SKM-1 treated with dmso at 0.1 percent for 144 hours (cell line): Measurements from ENCODE around the gene KARS1.
A peak's percentile ranks its signal among the peaks of the same experiment; 100 is the strongest.
"Not testable (repeated sequence)": the region's sequence is repeated elsewhere in the genome, so short reads cannot be mapped to it uniquely, and the experiment has no call there.

Experiments
- DNase-seq: peaks from one replicate; lab custom pipeline; 2025; ENCODE audit not compliant: unreplicated experiment; lab: John Stamatoyannopoulos, UW

KARS1 gene

GRCh38 chr16:75626806-75627205 lies 20.7 kb downstream of the KARS1 start:
- no peak for DNase-seq

DNA sequence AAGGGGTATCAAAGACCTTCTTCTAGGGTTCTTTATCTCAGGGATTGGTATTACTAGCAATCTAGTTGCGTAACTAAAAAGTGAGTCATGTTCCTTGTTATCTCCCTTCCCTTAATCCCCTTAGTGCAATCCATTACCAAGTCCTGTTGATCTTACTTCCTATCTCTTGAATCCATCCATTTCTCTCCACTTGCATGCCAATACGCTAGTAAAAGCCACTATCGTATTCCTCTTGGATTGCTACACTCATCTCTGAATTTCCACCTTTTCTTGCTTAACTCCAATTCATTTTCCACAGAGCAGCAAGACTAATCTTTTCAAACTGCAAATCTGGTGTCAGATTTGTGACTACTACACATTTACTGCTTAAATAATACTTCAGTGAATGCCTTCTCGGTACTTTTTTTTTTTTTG lies 22.5 kb downstream of the KARS1 start:
- DNase-seq: peak; percentile 29

- peak; percentile 92 for DNase-seq
Observed at GRCh38 chr16:75622761-75623605, 24.5 kb downstream of the KARS1 start, which contains the start of gene ADAT1. Gene ADAT1 (minus strand): TSS chr16:75623281. CDS start chr16:75620799, 2,482 bp downstream.

DNA sequence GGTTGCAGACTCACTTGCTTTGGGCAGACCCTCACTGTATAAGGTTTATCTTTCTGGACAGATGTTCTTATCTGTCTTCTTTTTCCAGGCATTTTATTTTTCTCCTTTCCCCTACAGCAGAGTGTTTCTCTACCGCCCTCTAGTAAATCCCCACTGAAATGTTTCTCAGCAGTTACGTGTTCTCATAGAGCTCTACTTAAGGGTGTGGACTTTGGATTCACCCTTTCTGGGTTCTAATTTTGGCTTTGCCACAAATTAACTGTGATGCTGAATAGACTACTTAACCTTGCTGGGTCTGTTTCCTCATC lies 26.3 kb downstream of the KARS1 start:
- no peak for DNase-seq

GRCh38 chr16:75620326-75621169 lies 26.9 kb downstream of the KARS1 start:
- no peak for DNase-seq

DNA sequence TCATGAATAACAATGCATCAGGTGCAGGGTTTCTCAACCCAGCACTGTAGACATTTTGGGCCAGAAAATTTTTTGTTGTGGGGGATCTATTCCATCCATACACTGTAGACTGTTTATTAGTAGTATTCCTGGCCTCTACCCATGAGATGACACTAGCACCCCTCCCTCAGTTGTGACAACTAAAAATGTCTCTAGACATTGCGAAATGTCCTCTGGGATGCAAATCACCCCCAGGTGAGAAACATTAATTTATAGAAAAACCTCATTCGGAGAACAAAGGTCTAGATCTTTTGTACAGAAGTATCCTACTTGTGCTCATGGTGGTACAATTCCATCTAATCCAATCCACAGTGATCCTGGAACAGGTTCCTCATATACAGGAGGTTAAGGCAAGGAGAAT lies 28.7 kb downstream of the KARS1 start:
- no peak for DNase-seq

- DNase-seq: no peak
Observed at GRCh38 chr16:75617121-75617520, 30.3 kb downstream of the KARS1 start.

DNA sequence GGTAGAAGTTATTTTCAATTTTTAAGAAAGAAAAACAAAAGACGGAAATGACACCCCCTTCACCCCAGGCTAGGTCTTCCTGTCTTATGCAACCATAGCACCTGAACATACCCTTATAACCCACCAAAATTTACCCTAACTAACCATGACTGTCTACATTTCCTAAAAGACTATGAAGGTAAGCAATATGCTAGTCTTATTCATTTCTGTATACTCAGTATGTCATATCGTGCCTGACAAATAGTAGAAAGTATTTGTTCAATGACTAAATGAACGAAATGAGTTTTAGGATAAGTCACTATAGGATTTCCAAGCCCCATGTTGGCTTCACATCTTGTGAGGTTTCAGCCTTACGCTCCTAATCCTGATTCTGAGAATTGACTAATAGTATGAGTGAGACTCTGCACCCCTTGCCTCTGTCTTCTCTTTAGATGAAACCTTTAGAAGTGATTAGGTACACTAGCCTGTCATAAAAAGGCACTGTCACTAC lies 30.9 kb downstream of the KARS1 start:
- DNase-seq: no peak

GRCh38 chr16:75615619-75616018 lies 31.8 kb downstream of the KARS1 start:
- DNase-seq: no peak

DNA sequence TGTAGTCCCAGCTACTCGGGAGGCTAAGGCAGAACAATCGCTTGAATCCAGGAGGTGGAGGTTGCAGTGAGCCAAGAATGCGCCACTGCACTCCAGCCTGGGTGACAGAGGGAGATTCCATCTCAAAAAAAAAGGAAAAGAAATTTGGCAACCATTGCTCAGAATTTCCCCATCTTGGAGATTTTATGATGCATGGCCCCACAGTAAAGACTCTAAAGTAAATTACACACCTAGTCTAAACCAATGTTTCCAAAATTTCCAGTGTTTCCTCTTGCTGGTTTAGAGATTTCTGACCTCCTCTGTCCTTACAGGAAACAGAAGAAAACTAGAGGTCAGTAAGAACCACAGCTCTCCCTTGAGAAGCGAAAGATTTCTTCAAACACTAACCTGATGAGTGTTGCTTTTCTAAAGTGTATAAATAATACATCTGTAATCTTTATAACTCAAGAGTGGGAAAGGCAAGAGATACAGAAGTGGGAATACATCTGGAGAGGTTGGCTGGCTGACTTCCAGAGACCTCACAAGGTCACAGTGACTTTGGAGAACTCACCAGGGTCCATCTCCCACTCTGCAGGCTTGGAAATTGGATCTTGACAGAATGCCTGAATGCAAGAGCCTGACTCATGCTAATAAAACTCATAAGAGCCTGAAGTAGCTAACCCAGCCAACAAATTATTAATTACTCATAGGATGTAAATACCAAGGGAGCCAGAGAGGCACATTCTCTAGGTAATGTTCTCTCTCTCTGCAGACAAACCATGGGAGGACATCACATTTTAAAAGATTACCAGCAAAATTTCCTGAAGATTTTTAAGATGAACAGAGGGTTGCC lies 33.2 kb downstream of the KARS1 start:
- DNase-seq: no peak

DNA sequence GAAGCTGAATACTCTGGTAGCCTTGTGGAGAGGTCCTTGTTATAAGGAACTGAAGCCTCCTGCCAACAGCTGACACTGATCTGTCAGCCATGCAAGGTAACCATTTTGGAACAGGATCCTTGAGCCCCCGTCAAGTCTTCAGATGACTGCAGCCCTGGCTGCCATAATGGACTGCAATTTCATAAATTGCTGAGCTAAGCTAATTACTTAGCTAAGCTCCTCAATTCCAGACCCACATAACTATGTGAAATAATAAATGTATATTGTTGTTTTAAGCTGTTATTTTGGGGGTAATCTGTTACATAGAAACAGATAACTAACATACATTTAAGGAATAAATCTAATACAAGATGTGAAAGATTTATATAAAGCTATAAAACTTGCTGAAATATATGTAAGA lies 41.0 kb downstream of the KARS1 start:
- no peak for DNase-seq

- DNase-seq: no peak
Observed at GRCh38 chr16:75603241-75603640, 44.2 kb downstream of the KARS1 start.

GRCh38 chr16:75599452-75600277 lies 47.8 kb downstream of the KARS1 start:
- DNase-seq: no peak

DNA sequence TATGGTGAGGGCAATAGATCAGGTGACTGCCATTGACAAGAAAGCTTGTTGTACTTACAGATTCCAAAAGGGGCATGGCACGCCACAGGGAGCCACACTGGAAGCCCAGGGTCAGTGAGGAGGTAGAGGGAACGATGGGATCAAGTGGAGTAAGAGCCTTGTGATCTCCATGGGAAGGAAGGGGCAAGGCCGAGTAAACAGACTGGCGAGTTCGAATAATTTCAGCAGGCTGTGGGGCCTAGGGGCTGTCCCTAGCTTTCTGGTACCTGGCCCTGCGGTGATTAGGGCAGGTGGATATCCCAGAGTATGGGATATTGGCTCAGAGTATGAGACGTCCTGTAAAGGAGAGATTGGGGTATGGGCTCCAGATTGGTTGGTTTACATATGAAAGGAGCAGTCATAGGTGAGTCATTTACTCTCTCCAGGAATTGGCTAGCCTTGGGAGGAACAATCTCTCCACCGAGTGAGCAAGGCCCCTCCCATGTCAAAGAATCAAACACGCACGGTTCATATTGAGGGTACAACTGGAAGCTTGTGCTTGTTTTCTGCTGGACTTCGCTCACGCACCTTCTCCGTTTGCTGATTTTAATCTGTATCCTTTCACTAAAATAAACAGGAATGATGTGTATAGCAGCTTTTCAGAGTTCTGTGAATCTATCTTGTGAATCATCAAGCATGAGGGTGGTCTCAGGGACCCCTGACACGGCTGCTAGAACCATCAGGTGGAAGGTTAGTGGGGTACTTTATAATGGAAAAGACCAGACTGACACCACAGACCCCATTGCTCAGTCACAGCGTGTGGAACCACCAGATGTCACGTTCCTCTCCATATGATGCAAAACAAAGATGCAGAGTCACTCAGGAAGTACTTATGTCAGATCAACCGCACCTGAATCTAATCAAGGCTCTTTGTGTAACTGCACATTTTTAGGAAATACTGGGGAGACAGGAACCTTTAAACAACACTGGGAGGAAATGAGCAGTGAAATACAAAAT lies 53.3 kb downstream of the KARS1 start:
- DNase-seq: no peak

GRCh38 chr16:75593308-75593707 lies 54.2 kb downstream of the KARS1 start:
- DNase-seq: no peak

DNA sequence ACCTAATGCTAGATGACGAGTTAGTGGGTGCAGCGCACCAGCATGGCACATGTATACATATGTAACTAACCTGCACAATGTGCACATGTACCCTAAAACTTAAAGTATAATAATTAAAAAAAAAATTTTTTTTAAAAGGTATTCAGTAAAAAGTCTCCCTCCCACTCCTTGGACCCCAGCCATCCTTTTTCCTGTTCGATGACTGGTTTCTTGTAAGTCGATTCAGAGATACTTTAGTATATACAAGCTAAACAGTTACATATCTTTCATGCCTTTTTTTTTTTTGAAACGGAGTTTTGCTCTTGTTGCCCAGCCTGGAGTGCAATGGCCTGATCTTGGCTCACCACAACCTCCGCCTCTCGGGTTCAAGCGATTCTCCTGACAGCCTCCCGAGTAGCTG lies 55.5 kb downstream of the KARS1 start:
- not testable (repeated sequence) for DNase-seq

- no peak for DNase-seq
Observed at GRCh38 chr16:75590920-75591843, 56.3 kb downstream of the KARS1 start.

DNA sequence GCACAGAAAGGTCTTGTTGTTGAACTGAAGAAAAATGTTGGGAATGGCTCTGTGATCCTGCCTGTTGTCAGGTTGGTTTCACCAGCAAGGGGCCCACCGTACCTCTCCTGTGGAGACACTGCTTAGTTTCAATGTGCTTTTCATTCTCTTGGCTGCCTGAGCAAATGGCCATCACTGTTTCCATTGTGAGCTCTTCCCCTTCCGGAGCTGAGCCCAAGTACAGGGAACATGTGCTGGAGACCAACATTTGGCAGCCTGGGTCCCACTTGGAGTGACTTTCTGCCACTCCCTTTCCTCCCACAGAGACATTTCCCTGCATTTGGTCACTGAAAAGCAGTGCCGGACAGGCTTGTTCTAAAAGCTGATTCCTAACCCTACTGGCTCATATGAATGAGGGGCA lies 58.2 kb downstream of the KARS1 start:
- DNase-seq: no peak
